ENCODE data around the gene FOXI2. TPM values are rescaled to one million over a fixed set of nuclear protein-coding genes. Genes with fewer than 3 reads are reported as not detected.

The FOXI2 gene
- total RNA-seq, 1 donor from 2014 or later = not detected

DNA sequence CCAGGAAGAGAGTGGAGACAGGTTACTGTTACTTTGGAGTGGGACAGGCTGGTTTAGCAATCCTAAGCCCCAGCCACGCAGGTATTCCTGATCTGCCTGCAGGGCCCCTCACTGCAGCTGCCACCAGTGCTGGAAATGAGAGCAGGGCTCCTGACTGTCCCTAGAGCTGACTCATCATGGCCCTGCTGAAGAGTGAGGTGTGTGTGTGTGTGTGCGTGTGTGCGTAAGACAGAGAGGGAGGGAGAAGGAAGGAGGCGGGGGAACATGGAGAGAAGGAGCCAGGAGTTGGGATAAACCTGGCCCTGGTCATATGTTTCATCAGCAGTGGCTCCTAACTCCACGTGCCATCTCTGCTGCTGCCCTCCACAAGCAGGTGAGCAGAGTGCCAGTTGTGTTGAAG lies 3.6 kb downstream of the FOXI2 start:
- Histone ChIP-seq H3K27ac (ENCODE audit: low read depth, low read length) (no peak overlapping the region), H3K27me3 (ENCODE audit: control insufficient read depth in 3 of 3, insufficient read depth in 3 of 3, low read length in 3 of 3) (peaks cover 23 to 37% (median 26%) of the 10 kb centered on the region in 3 donors), H3K4me3 (ENCODE audit: low read length in 3 of 3) (no peak overlapping the region), H3K9me3 (ENCODE audit: control insufficient read depth in 3 of 3, low read length in 3 of 3) (no peaks in the 10 kb centered on the region), H3K9ac (ENCODE audit: low read depth in 1 of 3, low read length in 3 of 3) (no peak overlapping the region), H3K36me3 (ENCODE audit: control insufficient read depth in 3 of 3, insufficient read depth in 3 of 3, low read length in 3 of 3) (no peaks in the 10 kb centered on the region), H3K4me1 (ENCODE audit: control insufficient read depth in 3 of 3, insufficient read depth in 3 of 3, low read length in 3 of 3) (peaks cover 0 to 2% (median 0%) of the 10 kb centered on the region in 3 donors)

DNA sequence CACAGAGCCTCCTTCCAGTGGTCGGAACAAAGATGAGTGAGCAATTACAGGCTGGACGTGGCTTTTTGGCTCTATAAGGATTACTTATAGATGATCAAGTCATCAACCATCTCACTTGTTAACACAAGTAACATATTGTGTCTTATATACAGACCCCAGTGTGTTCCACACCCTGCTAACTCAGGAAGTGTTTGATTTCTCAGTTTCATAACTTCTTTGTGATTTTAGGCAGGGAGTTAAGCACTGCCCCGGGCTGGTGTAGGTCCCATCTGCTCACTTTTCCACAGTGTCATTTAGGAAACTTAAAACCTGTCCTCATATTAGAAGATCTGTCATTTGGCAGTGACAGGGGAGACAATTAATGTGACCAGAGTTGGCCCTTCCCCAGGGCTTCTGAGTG lies 6.2 kb downstream of the FOXI2 start:
- Histone ChIP-seq H3K36me3 (ENCODE audit: control insufficient read depth in 3 of 3, insufficient read depth in 3 of 3, low read length in 3 of 3) (no peaks in the 10 kb centered on the region), H3K4me1 (ENCODE audit: control insufficient read depth in 3 of 3, insufficient read depth in 3 of 3, low read length in 3 of 3) (peaks cover 0 to 2% (median 0%) of the 10 kb centered on the region in 3 donors), H3K9ac (ENCODE audit: low read depth in 1 of 3, low read length in 3 of 3) (no peak overlapping the region), H3K9me3 (ENCODE audit: control insufficient read depth in 3 of 3, low read length in 3 of 3) (no peaks in the 10 kb centered on the region), H3K4me3 (ENCODE audit: low read length in 3 of 3) (no peak overlapping the region), H3K27ac (ENCODE audit: low read depth, low read length) (no peak overlapping the region), H3K27me3 (ENCODE audit: control insufficient read depth in 3 of 3, insufficient read depth in 3 of 3, low read length in 3 of 3) (peaks cover 8 to 16% (median 12%) of the 10 kb centered on the region in 3 donors)

DNA sequence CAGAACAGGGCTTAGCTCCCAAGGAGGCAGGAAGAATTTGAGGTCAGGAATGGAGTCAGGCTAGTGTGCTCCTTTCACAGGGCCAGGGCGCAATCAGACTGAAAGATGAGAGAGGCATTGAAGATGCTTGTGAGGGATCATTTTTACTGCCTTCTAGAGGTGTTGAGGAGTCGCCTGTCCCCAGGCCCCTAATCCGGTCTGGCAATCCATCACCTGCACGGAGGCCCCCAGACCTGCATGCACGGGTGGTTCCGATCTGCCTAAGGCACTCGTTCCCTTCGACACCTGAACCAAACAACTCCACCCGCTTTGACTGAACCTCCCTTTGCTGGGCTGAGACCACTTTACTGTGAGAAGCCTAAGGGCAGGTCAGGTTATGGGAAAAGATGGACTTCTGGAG lies 8.0 kb downstream of the FOXI2 start:
- Histone ChIP-seq H3K4me1 (ENCODE audit: control insufficient read depth in 3 of 3, insufficient read depth in 3 of 3, low read length in 3 of 3) (no peaks in the 10 kb centered on the region), H3K9me3 (ENCODE audit: control insufficient read depth in 3 of 3, low read length in 3 of 3) (no peaks in the 10 kb centered on the region), H3K36me3 (ENCODE audit: control insufficient read depth in 3 of 3, insufficient read depth in 3 of 3, low read length in 3 of 3) (no peaks in the 10 kb centered on the region), H3K4me3 (ENCODE audit: low read length in 3 of 3) (no peak overlapping the region), H3K27me3 (ENCODE audit: control insufficient read depth in 3 of 3, insufficient read depth in 3 of 3, low read length in 3 of 3) (peaks cover 0 to 2% (median 0%) of the 10 kb centered on the region in 3 donors), H3K27ac (ENCODE audit: low read depth, low read length) (no peak overlapping the region), H3K9ac (ENCODE audit: low read depth in 1 of 3, low read length in 3 of 3) (no peak overlapping the region)

DNA sequence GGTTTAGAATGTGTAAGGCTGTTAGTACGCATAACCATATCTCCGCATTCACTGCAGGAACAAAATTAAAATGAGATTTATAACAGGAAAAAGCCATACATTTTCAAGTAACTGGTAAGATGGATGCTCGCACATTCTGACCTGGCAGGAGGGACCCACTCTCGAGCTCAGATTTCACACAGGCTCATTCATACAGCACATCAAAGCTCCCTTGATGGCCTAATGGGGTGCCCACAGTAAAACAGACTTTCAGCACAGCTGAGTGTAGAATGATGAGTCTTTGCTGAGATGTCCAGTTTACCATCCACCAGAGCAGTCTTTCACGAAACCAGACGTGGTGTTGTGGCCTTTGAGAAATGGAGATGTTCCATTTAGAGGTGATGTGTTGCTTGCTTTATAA lies 8.9 kb downstream of the FOXI2 start:
- H3K9me3 ChIP-seq (ENCODE audit: control insufficient read depth in 3 of 3, low read length in 3 of 3) = no peaks in the 10 kb centered on the region

DNA sequence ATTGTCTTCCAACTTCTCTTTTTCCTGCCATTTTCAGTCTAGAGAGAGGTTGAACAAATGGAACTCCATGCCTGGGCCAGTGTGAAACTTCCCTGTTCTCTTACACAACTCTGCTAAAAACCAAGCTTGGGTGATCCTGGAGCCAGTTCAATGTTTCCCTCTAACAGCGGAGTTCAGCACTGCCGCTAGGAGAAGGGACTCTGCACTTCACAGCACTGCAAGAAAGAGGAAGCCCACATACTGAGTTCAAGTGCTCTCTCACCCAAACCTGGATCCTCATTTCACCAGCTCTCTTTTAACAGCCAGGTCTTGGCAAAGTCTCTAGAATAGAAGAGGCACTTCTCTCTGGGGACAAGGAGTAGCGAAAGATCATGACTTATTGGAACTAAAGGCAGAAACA lies 18.8 kb downstream of the FOXI2 start:
- H3K9ac ChIP-seq (ENCODE audit: low read depth in 1 of 3, low read length in 3 of 3) = no peak overlapping the region
- H3K27ac ChIP-seq (ENCODE audit: low read depth, low read length) = no peak overlapping the region
- no peaks in the 10 kb centered on the region for H3K9me3 ChIP-seq (ENCODE audit: control insufficient read depth in 3 of 3, low read length in 3 of 3)
- H3K27me3 ChIP-seq (ENCODE audit: control insufficient read depth in 3 of 3, insufficient read depth in 3 of 3, low read length in 3 of 3) = peaks cover 0 to 3% (median 0%) of the 10 kb centered on the region in 3 donors
- no peaks in the 10 kb centered on the region for H3K4me1 ChIP-seq (ENCODE audit: control insufficient read depth in 3 of 3, insufficient read depth in 3 of 3, low read length in 3 of 3)
- no peaks in the 10 kb centered on the region for H3K36me3 ChIP-seq (ENCODE audit: control insufficient read depth in 3 of 3, insufficient read depth in 3 of 3, low read length in 3 of 3)
- no peak overlapping the region for H3K4me3 ChIP-seq (ENCODE audit: low read length in 3 of 3)

More for the DNA sequence above, 8.9 kb downstream of the FOXI2 start:
- H3K27me3 ChIP-seq (ENCODE audit: control insufficient read depth in 3 of 3, insufficient read depth in 3 of 3, low read length in 3 of 3) = no peaks in the 10 kb centered on the region
- no peak overlapping the region for H3K27ac ChIP-seq (ENCODE audit: low read depth, low read length)
- no peaks in the 10 kb centered on the region for H3K36me3 ChIP-seq (ENCODE audit: control insufficient read depth in 3 of 3, insufficient read depth in 3 of 3, low read length in 3 of 3)
- no peak overlapping the region for H3K4me3 ChIP-seq (ENCODE audit: low read length in 3 of 3)
- H3K9ac ChIP-seq (ENCODE audit: low read depth in 1 of 3, low read length in 3 of 3) = no peak overlapping the region
- no peaks in the 10 kb centered on the region for H3K4me1 ChIP-seq (ENCODE audit: control insufficient read depth in 3 of 3, insufficient read depth in 3 of 3, low read length in 3 of 3)

DNA sequence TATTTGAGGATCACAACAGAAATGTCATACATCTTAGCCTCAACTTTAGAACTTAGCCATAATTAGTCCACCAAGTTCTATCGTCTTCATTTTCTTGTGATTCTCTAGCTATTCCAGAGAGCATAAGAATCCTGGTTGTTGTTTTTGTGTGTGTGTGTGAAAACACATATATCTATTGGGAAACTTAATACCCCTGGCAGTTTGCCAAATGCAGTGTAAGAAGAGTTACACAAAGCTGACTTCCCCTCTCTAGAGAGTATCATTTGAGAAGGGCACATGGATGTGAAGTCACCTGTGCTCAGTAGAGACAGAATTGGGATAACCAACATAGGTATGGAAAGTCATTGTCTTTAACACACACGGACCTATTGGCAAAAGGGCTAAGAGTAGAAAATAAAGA lies 19.3 kb downstream of the FOXI2 start:
- H3K4me3 ChIP-seq (ENCODE audit: low read length in 3 of 3) = no peak overlapping the region
- no peaks in the 10 kb centered on the region for H3K36me3 ChIP-seq (ENCODE audit: control insufficient read depth in 3 of 3, insufficient read depth in 3 of 3, low read length in 3 of 3)
- peaks cover 0 to 3% (median 0%) of the 10 kb centered on the region in 3 donors for H3K27me3 ChIP-seq (ENCODE audit: control insufficient read depth in 3 of 3, insufficient read depth in 3 of 3, low read length in 3 of 3)
- no peak overlapping the region for H3K27ac ChIP-seq (ENCODE audit: low read depth, low read length)
- H3K9me3 ChIP-seq (ENCODE audit: control insufficient read depth in 3 of 3, low read length in 3 of 3) = no peaks in the 10 kb centered on the region
- H3K4me1 ChIP-seq (ENCODE audit: control insufficient read depth in 3 of 3, insufficient read depth in 3 of 3, low read length in 3 of 3) = no peaks in the 10 kb centered on the region
- no peak overlapping the region for H3K9ac ChIP-seq (ENCODE audit: low read depth in 1 of 3, low read length in 3 of 3)

DNA sequence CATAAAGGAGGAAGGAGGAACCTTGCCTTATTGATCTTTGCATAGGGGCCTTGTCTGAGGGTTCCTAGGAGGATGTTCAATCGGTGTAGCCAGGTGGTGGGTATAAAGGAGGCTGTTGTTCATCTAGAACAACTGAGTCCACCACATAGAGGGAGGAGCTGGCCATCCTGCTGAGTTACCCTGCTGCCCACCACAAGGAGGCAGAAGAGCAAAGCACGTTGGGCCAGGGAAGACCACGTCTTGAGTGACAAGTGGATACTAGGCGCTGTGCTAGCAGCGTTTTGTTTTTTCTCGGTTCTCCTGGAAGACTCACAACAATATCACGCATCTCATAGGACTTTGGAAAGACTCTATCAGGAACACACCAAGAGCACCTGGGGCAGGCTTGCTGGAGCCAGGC lies 20.0 kb downstream of the FOXI2 start:
- no peak overlapping the region for H3K9ac ChIP-seq (ENCODE audit: low read depth in 1 of 3, low read length in 3 of 3)

DNA sequence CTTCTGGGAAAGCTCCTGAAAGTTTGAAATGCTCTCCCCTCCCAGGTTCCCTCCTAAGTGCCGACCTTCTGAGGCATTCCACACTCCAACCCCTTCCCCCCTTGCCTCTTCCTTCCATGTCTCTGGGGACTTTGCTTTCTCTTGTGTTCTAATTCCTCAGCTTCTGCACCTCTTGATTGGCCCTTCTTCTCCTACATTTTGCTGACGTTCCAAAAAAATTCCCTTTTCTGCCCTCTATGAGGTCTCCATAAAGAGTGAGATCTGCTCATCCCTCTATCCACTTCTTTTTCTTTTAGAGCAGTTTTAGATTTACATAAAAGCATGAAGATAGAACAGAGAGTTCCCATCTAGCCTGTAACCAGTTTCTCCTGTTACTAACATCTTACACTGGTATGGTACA lies 22.3 kb downstream of the FOXI2 start:
- Histone ChIP-seq H3K9me3 (ENCODE audit: control insufficient read depth in 3 of 3, low read length in 3 of 3) (peaks cover 0 to 2% (median 0%) of the 10 kb centered on the region in 3 donors), H3K27me3 (ENCODE audit: control insufficient read depth in 3 of 3, insufficient read depth in 3 of 3, low read length in 3 of 3) (no peaks in the 10 kb centered on the region), H3K9ac (ENCODE audit: low read depth in 1 of 3, low read length in 3 of 3) (no peak overlapping the region), H3K27ac (ENCODE audit: low read depth, low read length) (no peak overlapping the region), H3K4me3 (ENCODE audit: low read length in 3 of 3) (no peak overlapping the region), H3K4me1 (ENCODE audit: control insufficient read depth in 3 of 3, insufficient read depth in 3 of 3, low read length in 3 of 3) (no peaks in the 10 kb centered on the region), H3K36me3 (ENCODE audit: control insufficient read depth in 3 of 3, insufficient read depth in 3 of 3, low read length in 3 of 3) (no peaks in the 10 kb centered on the region)

More for the DNA sequence above, 20.0 kb downstream of the FOXI2 start:
- H3K9me3 ChIP-seq (ENCODE audit: control insufficient read depth in 3 of 3, low read length in 3 of 3) = no peaks in the 10 kb centered on the region
- peaks cover 0 to 3% (median 0%) of the 10 kb centered on the region in 3 donors for H3K27me3 ChIP-seq (ENCODE audit: control insufficient read depth in 3 of 3, insufficient read depth in 3 of 3, low read length in 3 of 3)
- H3K36me3 ChIP-seq (ENCODE audit: control insufficient read depth in 3 of 3, insufficient read depth in 3 of 3, low read length in 3 of 3) = no peaks in the 10 kb centered on the region
- no peaks in the 10 kb centered on the region for H3K4me1 ChIP-seq (ENCODE audit: control insufficient read depth in 3 of 3, insufficient read depth in 3 of 3, low read length in 3 of 3)
- H3K4me3 ChIP-seq (ENCODE audit: low read length in 3 of 3) = no peak overlapping the region
- no peak overlapping the region for H3K27ac ChIP-seq (ENCODE audit: low read depth, low read length)

DNA sequence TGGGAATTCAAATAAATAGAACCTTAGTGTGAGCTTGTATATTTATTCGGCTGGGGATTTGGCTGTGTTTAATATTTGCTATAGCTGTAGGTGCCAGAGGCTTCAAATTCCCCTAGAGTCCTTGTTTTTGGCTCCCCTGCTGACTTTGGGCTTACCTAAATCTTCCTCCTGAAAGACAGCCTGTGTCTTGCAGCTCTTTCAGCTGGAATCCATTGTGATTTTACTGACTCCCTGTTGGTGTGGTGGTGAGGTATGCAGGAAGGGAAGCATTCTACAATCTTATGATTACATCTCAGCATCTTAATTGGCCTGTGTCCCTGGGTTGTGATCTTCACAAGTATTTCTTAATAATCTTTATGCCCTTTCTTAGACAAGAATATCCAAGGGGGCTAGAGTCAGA lies 25.9 kb downstream of the FOXI2 start:
- Histone ChIP-seq H3K9me3 (ENCODE audit: control insufficient read depth in 3 of 3, low read length in 3 of 3) (peaks cover 0 to 2% (median 0%) of the 10 kb centered on the region in 3 donors), H3K27ac (ENCODE audit: low read depth, low read length) (no peak overlapping the region), H3K36me3 (ENCODE audit: control insufficient read depth in 3 of 3, insufficient read depth in 3 of 3, low read length in 3 of 3) (no peaks in the 10 kb centered on the region), H3K4me3 (ENCODE audit: low read length in 3 of 3) (no peak overlapping the region), H3K27me3 (ENCODE audit: control insufficient read depth in 3 of 3, insufficient read depth in 3 of 3, low read length in 3 of 3) (no peaks in the 10 kb centered on the region), H3K4me1 (ENCODE audit: control insufficient read depth in 3 of 3, insufficient read depth in 3 of 3, low read length in 3 of 3) (no peaks in the 10 kb centered on the region), H3K9ac (ENCODE audit: low read depth in 1 of 3, low read length in 3 of 3) (no peak overlapping the region)

DNA sequence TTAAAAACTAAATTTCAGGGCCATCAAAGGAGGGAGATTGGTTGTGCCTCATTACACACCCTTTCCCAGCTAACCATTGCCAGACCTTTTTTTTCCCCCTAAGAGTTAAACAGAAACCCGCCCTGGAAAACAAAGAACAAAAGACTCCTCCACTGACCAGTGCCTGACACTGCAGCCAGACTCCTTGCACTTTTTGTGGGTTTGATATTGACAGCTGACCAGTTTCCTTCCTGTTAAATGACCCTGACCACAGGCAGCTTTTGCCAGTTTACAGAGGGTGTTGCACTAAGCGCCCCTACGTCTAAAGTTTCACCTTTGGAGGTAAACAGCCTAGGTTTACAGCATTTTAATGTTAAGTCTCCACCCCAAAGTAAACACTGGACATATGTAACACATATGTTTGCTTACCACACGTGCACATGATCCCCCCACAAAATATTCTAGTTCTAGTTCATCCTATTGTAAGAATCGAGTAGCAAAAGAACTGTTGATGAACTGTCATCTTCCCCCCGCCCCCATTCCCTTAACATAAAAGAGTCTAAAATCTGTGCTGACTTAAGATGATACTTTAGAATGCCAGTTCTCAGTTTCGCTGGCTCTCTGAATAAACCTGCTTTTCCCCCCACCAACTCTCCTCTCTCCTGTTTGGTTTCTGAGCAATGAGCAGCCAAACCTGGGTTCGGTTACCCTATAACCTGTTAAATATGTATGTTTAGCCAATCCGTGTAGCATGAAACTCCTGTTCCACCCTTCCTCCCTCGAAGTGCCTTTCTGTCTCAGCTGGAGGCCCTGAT lies 38.0 kb downstream of the FOXI2 start:
- Histone ChIP-seq H3K9ac (ENCODE audit: low read depth in 1 of 3, low read length in 3 of 3) (no peak overlapping the region), H3K36me3 (ENCODE audit: control insufficient read depth in 3 of 3, insufficient read depth in 3 of 3, low read length in 3 of 3) (no peaks in the 10 kb centered on the region), H3K27me3 (ENCODE audit: control insufficient read depth in 3 of 3, insufficient read depth in 3 of 3, low read length in 3 of 3) (no peaks in the 10 kb centered on the region), H3K27ac (ENCODE audit: low read depth, low read length) (no peak overlapping the region), H3K4me3 (ENCODE audit: low read length in 3 of 3) (no peak overlapping the region), H3K4me1 (ENCODE audit: control insufficient read depth in 3 of 3, insufficient read depth in 3 of 3, low read length in 3 of 3) (no peaks in the 10 kb centered on the region), H3K9me3 (ENCODE audit: control insufficient read depth in 3 of 3, low read length in 3 of 3) (peaks cover 0 to 2% (median 2%) of the 10 kb centered on the region in 3 donors)

Data from skeletal muscle tissue (tissue), 4 donors.